COR-L47 (cell line): ENCODE data around the gene PALLD.
A peak's percentile ranks its signal among the peaks of the same experiment; 100 is the strongest.
"Not testable (repeated sequence)": the region's sequence is repeated elsewhere in the genome, so short reads cannot be mapped to it uniquely, and the experiment has no call there.

ENCODE experiments used
- DNase-seq: peaks from one replicate; lab custom pipeline; 2025; lab: John Stamatoyannopoulos, UW

PALLD gene

DNA sequence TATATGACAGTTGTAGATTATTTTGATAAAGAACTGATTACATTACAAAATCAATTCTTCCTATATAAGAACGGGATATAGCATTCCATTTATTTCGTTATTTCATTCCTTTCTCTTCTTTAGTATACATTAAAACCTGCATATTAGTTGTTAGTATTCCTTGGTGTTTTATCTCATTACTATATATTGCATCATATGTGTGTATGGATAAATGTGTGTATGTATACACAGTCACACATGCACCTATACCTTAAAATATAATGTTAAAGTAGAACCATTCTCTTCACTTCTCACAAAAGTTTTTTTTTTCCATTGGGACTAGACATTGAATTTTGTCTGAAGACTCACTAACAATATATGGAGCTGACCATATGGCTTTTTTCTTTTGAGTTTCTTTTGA is 5.3 kb upstream of the PALLD start:
- DNase-seq, result no peak

DNA sequence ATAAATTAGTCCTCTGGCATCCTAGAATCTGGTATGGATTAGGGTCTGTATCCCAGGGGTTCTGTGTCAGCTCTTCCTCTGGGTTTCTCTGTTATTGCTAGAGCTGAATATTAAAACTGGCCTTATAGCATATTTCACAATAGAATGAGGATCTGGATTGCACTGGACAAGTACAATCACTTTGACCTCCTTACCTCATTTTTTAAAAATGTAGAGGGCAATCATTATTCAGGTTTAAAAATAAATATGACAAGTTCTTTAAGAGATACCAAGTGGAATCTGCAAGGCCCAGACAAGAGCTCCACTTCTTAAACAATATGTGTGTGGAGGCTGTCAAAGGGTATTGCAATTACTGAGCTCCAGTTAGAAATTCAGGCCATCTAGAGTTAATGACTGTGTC is 1.4 kb downstream of the PALLD start:
- DNase-seq, result no peak

DNA sequence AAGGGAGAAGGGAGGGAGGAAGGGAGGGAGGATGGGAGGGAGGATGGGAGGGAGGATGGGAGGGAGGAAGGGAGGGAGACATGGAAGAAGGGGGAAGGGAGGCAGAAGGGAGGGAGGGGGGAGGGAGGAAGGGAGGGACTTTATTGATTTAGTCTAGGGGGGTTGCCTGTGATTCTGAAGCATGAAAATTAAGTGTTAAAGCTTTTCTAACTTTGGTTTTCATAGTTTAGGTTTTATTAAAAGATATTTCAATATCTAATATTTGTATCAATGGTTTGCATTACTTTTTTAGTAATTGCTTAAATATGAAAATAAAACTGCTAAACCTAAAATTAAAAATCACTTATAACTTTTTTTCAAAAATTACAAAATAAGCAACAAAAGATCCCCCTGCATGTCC is 2.4 kb downstream of the PALLD start:
- DNase-seq, result no peak

DNA sequence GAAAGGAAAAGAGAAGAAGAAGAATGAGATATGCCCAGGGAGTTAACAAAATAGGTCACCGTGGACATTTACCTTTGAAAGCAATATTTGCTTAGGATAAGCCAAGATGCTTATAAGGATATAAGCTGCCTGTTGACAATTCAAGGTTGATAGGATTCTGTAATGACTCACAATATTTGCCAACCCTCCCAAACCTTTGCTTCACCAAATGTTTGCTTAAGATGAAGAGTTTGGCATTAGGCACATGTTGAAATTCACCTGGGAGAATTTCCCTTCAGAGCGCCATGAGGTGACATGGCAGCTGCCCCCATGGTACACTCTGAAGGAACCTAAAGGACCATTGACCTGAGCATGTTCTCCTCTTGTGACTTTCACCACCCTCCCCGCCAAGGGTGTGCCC is 4.6 kb downstream of the PALLD start:
- no peak for DNase-seq

DNA sequence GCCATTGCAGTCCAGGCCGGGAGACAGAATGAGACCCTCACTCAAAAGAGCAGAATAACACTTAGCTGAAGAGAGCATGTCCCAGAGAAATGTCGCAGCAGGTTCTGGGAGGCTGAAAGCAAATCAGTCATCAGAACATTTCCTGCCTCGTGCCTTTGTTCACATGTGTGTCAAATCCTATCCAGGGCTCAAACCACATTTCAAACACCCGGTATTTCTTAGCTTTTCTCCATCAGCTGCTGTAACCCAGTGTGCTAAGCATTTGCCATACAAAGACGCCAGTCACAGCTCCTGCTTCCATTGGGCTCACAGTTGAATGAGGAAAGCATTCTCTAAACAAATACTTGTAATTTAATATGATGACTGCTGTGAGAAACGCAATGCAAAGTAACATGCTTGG is 6.0 kb downstream of the PALLD start:
- no peak for DNase-seq

DNA sequence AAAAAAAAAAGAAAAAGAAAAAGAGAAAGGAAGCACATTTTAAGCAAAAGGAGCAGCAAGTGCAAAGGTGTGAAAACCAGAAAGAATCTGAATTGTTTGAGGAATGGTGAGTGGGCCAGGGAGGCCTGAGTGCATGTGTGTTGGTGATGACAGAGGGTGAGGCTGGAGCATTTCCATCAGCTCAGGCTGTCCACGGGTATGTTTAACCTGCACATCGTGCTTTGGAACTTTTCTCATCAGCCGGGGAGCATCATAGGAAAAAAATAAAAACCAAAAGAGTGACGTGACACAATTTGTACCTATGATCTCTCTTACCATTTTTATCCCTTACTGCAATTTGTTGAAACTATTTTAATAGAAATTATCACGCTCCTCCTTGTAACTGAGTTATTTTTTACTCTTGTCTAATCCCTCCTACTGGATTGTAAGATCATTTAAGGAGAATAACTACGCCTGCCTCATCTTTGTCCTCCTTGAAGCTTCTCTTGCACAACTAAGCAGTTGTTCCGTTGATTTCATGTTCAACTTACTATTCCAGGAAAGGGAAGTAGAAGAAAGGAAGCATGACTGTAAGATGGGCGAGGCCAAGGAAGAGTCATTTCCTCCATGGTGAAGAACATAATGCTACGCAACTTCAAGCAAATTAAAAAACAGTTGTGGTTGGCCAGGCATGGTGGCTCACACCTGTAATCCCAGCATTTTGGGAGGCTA is 7.0 kb downstream of the PALLD start:
- no peak for DNase-seq

DNA sequence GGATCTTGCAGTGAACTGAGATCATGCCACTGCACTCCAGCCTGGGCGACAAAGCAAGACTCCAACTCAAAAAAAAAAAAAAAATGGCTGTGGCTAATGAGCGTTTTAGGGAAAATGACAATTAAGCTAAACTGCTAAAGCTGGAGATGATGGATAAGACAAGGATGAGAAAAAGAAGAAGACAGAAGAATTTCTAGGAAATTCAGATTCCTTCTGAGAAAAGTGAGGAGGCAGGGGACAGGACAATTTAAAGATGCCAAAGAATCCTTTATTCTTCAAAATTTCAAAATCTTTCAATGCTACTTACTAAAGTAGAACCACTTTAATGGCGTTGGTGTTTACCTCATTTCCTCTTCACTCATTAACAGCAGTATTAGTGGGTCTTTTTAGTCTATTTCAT is 7.7 kb downstream of the PALLD start:
- no peak for DNase-seq

DNA sequence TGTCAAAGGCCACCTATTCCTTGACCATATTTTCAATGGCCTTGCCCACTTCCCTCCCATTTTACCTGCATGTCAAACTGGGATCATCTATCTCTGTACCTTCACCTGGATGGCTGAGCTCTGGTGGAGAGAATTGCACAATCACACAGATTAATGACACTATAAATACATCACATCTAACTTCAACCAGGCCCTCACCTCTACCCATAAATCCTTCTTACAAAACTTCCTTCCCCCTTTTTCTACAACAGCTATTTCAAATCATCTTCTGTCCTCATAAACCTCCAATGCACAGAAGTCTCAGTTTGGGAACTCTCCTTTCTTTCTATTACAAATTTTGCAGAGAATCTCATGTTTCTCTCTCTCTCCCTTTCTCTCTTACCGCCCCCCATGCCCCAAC is 9.2 kb downstream of the PALLD start:
- no peak for DNase-seq

DNA sequence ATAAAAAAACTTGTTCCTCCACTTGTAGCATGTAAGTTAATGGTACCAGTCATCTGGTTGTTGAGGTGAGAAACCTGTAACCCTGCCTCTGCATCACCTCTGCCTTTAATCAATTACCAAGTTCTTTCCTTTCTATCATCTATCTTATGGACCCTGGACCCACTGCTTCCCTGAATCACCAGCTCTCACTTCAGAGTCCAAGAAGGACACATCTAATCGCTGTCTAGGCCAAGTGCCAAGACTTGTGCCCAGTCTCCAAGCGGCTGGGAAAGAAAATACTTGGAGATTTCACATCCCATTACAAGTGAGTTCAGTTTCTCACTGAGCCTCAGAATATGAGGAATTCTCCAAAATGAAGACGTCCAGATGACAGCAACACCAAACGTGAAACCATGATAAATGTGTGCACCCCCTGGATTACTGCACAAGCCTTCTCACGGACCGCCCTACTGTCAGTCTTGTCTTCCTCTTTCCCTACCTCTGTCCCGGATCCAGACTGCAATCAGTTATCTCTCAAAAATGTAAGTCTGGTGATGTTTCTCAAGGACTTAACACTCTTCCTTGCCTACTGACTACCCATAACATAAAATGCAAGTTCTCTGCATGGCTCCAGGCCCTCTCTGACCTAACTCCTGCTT is 10.4 kb downstream of the PALLD start:
- no peak for DNase-seq

DNA sequence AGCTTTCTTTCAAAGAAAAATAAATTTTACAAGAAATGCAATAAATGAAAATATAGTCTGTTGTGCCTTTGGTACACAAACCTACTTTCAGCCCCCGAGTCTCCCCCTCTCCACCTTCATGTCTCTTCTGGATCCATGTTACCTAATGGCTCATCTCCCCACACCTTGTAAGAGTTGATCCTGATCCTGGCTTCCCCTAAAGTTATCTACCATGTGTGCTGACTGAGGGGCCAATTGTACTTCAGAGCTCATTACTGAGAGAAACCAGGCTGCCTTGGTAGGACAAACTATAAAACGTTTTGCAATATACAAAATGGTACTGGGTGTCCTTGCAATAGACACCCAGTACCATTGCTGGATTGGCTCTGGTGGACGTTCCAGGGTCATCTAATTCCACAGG is 11.8 kb downstream of the PALLD start:
- no peak for DNase-seq

DNA sequence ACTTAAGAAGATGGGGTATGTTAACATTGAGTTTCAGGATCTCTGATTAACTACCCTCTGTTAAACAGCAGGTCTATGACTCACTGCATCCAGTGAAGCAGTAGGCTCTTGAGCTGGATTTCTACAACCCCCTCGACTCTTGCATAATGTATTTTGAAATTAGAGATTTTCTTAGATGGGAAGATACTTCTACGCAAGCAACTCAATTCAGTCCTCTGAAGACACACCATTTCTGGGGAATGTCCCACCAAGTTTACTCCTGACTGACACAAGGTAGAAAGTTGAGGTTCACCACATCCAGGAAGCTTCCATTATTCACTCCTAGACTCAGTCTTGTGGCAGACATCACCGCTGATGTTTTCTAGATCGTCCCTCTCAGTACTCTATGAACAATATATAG is 12.9 kb downstream of the PALLD start:
- no peak for DNase-seq

DNA sequence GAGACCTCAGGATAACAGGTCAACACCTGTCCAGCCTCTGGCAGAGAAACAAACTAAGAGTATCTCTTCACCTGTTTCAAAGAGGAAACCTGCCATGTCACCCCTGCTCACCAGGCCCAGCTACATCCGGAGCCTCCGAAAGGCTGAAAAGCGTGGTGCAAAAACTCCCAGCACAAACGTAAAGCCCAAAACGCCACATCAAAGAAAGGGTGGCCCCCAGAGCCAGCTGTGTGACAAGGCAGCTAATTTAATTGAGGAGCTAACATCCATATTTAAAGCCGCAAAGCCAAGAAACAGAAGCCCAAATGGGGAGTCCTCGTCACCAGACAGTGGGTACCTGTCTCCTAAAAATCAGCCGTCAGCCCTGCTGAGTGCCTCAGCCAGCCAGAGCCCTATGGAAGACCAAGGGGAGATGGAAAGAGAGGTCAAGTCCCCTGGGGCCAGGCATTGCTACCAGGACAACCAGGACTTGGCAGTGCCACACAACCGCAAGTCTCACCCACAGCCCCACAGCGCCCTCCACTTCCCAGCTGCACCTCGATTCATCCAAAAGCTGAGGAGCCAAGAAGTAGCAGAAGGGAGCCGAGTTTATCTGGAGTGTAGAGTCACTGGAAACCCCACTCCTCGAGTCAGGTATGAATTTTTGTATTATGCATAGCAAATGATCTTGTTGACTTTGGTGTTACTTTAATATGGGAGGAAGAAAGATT is 15.1 kb downstream of the PALLD start:
- DNase-seq, result no peak

DNA sequence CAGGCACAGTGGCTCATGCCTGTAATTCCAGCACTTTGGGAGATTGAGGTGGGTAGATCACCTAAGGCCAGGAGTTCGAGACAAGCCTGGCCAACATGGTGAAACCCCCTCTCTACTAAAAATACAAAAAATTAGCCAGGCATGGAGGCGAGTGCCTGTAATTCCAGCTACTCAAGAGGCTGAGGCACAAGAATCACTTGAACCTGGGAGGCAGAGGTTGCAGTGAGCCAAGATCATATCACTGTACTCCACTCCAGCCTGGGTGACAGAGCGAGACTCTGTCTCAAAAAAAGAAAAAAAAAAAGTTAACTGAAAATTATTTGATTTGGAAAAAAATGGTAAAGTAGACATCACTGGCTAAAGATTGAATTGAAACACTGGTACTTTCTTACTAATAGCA is 17.0 kb downstream of the PALLD start:
- DNase-seq, result not testable (repeated sequence)

DNA sequence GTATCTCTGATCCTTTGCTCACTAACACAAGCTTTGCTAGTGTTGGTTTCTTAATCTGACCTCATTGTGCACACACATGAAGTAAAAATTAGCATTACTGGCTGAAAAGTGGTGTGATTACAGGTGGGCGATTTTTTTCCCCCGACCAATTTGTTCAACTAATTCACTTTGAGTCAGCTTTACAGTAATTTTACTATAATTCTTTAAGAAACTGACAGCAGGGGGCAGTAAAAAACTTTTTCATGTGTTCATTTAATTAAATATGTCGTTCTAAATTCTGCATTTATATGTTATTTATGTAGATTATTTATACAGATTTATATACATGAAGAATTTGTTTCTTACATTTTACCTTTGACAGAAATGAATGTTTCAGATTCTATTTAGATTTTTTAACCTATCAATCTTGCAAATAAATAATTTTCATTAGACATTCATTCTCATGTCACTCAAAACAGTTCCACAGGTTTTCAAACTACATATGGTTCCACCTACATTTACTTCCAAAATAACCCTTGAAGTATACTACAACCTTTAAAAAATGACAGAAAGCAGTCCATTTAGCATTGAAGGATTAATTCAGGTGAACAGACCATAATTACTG is 17.5 kb downstream of the PALLD start:
- peak; percentile 43 for DNase-seq

DNA sequence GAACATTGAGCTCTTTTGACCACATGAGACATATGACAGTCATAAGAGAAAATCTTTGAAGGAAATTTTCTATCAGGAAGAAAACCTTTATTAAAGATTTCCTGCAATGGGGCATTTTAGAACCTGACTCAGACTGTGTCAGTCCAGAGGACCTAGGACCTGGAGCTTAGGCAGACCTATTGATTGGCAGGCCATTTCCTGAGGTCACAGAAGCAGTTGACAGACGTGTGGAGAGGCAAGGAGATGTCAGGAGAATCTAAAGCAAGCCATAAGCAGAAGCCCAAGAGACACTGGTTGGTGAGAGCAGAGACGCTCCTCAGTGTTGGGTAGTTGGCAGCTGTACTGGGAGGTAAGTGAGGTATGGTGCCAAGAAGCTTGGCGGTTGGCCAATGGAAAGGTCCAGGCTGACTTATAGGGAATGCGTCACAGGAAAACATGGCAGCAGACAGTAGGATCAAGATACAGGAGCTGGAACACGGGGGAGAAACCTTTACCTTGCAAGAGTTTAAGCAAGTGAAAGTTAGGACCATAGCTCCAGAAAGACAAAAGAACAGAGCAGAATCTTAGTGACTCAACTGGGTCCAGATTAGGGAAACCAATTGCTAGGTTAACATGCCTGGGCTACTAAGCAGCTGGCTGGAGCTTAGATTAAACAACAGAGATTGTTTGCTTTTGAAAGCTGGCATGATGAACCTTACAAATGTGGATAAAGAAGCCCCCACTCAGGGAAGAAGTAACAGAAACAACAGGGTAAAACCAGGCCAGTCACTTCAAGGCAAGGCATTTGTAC is 18.6 kb downstream of the PALLD start:
- DNase-seq, result peak; percentile 38

DNA sequence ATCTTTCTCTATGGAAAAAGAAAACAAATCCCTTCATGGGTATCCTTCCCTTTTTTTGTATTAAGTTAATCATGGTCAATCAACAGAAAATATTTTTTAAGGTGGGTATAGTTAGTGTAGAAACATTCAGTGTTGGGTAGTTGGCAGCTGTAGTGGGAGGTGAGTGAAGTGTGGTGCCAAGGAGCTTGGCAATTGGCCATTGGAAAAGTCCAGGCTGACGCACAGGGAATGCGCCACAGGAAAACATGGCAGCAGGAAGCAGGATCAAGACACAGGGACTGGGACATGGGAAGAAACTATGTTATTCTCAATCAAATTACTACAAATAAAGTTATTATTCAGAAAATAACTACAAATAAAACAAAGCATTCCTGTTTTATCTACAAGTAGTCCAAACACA is 20.0 kb downstream of the PALLD start:
- no peak for DNase-seq

DNA sequence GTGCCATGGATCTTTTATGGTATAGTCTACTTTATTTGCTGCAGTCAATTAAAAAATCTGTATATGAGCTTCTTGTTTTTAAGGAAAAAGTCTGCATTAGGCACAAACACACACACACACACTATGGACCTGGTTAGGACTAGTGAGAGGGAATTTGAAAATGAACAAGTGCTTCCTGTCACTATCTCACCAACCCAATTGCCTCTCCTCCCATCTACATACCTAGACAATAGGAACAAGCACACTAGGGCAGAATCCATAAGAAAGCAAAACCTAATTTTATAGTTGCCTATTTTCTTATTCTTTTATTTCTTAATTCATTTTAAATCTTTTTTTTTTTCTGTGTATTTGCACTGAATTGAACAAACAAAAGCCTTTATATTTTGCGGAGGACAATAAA is 22.7 kb downstream of the PALLD start:
- no peak for DNase-seq

DNA sequence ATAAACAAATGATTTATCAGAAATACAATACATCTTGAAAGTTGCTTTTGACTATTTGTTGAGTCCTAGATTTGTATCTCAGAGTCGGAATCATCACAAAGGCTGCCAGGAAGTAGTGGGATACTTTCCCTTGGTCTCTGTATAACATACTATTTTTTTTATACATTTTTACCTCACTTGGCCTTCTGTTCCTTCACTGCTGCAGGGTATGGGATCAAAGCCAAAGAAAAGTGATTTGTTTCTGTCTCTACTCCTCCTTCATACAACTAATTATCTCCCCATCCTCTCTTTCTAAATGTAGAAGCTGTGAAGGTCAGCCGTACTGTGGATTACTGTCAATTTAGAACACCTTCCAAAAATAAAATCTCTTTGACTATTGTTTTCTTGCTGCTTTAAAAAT is 24.9 kb downstream of the PALLD start:
- DNase-seq, result peak; percentile 32

DNA sequence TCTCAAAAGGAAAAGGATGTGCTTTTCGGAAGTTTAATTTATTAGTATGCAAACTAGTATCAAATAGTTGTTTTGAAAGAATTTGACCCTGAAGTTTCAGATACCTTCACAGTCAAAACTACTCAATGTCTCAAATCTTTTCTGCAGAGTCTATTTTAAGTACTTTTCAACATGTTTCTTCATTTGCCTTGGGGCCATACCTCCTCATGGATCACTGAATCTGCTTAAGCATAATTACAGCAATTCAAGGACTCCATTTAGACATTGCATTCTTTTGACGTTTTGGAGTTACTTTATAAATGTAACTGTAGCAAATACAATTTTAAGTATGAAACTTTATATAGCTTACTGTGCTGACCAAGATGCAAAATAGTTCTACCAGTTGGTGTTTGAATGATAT is 25.5 kb downstream of the PALLD start:
- DNase-seq, result no peak

DNA sequence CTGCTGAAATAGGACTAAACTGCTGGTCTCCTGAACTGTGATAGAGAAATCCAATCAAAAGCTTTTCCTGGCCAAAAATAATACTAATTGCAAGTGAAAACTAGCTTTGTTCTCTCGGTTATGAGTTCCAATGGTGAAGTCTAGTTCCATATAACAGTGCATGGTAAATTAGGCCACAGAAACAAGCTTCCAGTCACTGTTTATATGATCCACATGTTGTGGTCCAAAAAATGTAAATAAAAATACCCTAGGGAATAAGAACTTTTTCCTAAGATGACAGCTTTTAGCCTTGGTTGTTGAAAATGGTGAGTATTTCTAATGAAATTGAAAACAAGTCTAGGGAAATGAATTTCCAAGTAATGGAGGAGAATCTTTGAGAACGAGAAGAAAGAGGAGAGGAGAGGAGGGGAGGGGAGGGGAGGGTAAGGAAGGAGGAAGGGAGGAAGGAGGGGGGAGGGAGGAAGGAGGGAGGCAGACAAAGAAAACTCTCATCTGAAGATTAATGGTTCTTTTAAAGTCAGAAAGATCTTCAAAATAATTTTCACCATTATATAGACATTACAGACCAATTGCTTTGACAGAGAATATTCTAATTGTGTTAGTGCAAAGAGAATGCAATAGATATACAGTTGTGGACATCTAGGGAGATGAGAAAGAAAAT is 26.1 kb downstream of the PALLD start:
- DNase-seq, result no peak

DNA sequence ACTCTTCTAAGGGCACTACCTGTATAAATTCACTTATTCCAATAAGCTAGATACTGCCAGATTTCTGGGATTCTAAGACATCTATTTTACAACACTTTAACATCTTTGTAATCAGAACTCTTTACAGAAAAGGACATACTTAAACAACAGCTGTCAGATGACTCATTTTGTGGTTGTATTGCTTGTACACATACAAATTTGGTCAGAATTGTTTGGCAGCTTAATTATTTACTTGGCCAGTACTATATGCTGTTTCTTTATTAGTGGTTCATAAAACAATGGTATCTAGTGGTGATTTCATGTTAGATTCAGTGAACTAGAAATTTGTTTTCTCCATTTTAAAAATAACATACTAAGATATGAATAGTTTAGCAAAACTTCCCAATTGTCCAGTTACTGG is 27.2 kb downstream of the PALLD start:
- DNase-seq, result no peak

DNA sequence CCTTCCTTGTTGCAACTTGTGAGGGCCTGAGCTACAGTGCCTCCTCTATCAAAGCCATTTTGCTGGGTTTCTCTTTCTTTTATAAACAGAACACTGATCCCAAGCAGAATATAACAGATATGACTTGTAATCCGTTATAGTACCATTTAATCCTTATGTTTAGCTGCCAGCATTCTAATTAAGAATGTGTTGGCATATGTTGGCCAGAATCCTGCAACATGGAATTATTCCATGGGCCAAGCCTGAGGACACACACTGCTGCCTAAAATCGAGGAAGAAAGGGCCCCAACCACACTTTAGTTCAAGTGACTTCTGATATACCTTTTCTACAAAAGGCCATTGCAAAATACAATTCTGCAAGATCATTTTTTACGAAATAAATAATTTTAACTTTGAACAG is 28.0 kb downstream of the PALLD start:
- no peak for DNase-seq
